SU-DHL-6 (cell line): ENCODE data around the gene IFIT3.

ENCODE experiments used
- H2AFZ ChIP-seq: fragments of 200-600 bp; sonication (generic); 2 replicates; pipeline ENCODE4 v1.6.1; 2014; ENCODE audit warnings: low read depth, mild to moderate bottlenecking, moderate library complexity, mixed read lengths, antibody characterized with exemption, low read length; ENCODE audit not compliant: severe bottlenecking
- H3F3A ChIP-seq: fragments of 200-600 bp; shearing (Covaris generic); 2 replicates; pipeline ENCODE4 v1.6.0; 2016; ENCODE audit warnings: antibody characterized with exemption, mild to moderate bottlenecking; ENCODE audit not compliant: insufficient read depth
- H3K27ac ChIP-seq: fragments of 200-600 bp; sonication (generic); 2 replicates; pipeline ENCODE4 v1.5.1; 2016; ENCODE audit warnings: low read depth, mild to moderate bottlenecking, low read length, moderate library complexity, mixed read lengths
- H3K27me3 ChIP-seq: fragments of 200-600 bp; sonication (generic), shearing (Covaris generic); 2 replicates; pipeline ENCODE4 v1.6.0; 2014; ENCODE audit warnings: mild to moderate bottlenecking, low read length
- H3K36me3 ChIP-seq: fragments of 200-600 bp; sonication (generic); 2 replicates; pipeline ENCODE4 v1.6.1; 2014; ENCODE audit warnings: mild to moderate bottlenecking, low read length, mixed read lengths
- H3K4me2 ChIP-seq: fragments of 300-600, 200-600 bp; shearing (Covaris generic), sonication (generic); 2 replicates; pipeline ENCODE4 v1.6.0; 2014; ENCODE audit warnings: low read length, low read depth, mild to moderate bottlenecking; ENCODE audit not compliant: poor library complexity, severe bottlenecking
- H3K4me3 ChIP-seq: fragments of 200-600 bp; sonication (generic); 2 replicates; pipeline ENCODE4 v1.5.1; 2014; ENCODE audit warnings: antibody characterized with exemption, low read length, mild to moderate bottlenecking, mixed read lengths; ENCODE audit not compliant: insufficient read depth, poor library complexity, severe bottlenecking
- H3K79me2 ChIP-seq: fragments of 200-600 bp; sonication (generic); 2 replicates; pipeline ENCODE4 v1.6.1; 2014; ENCODE audit warnings: mild to moderate bottlenecking, low read length, moderate library complexity; ENCODE audit not compliant: insufficient read depth
- H3K9ac ChIP-seq: fragments of 200-600 bp; sonication (generic); 2 replicates; pipeline ENCODE4 v1.7.0; 2014; ENCODE audit warnings: mild to moderate bottlenecking, low read length
- H3K9me2 ChIP-seq: fragments of 200-600 bp; sonication (generic); replicated peaks from 2 replicates; pipeline ENCODE4 v1.6.1; 2014; ENCODE audit warnings: low read length; ENCODE audit not compliant: insufficient read depth
- H3K9me3 ChIP-seq: fragments of 200-600 bp; sonication (generic); 2 replicates; pipeline ENCODE4 v1.6.1; 2014; ENCODE audit warnings: low read length, mixed read lengths; ENCODE audit not compliant: insufficient read depth
- H4K20me1 ChIP-seq: fragments of 200-600 bp; sonication (generic); 2 replicates; pipeline ENCODE4 v1.6.1; 2014; ENCODE audit warnings: low read depth, mild to moderate bottlenecking, antibody characterized with exemption, low read length, moderate library complexity, mixed read lengths
- CTCF ChIP-seq: fragments of 200-600 bp; sonication (generic); IDR thresholded peaks from one replicate; pipeline ENCODE4 v1.5.1; 2017; ENCODE audit warnings: antibody characterized with exemption, mild to moderate bottlenecking, low read length, moderate library complexity; ENCODE audit not compliant: insufficient read depth, poor library complexity, severe bottlenecking
- EZH2phosphoT487 ChIP-seq: fragments of 200-600 bp; sonication (generic), shearing (Covaris generic); conservative IDR thresholded peaks from 2 replicates; pipeline ENCODE4 v1.6.1; 2018; ENCODE audit warnings: mild to moderate bottlenecking, antibody characterized with exemption, low read length, moderate library complexity, mixed read lengths

Gene IFIT3

GRCh38 chr10:89301232-89301631, 26.6 kb upstream of the IFIT3 start:
- Histone ChIP-seq H2AFZ (no peak overlapping the region), H3K9me3 (no peaks in the 10 kb centered on the region), H3F3A (0 out of 2 replicates have a peak, but pooled peaks cover 3% of the 10 kb centered on the region), H4K20me1 (no peaks in the 10 kb centered on the region), H3K27ac (no peak overlapping the region), H3K27me3 (no peaks in the 10 kb centered on the region), H3K79me2 (no peaks in the 10 kb centered on the region), H3K9ac (no peak overlapping the region), H3K4me2 (peak overlapping the region; percentile 57), H3K36me3 (no peaks in the 10 kb centered on the region), H3K9me2 (no peaks in the 10 kb centered on the region), H3K4me3 (peak overlapping the region; percentile 33)
- TF ChIP-seq CTCF = no peak
- no peak for TF ChIP-seq EZH2phosphoT487

DNA sequence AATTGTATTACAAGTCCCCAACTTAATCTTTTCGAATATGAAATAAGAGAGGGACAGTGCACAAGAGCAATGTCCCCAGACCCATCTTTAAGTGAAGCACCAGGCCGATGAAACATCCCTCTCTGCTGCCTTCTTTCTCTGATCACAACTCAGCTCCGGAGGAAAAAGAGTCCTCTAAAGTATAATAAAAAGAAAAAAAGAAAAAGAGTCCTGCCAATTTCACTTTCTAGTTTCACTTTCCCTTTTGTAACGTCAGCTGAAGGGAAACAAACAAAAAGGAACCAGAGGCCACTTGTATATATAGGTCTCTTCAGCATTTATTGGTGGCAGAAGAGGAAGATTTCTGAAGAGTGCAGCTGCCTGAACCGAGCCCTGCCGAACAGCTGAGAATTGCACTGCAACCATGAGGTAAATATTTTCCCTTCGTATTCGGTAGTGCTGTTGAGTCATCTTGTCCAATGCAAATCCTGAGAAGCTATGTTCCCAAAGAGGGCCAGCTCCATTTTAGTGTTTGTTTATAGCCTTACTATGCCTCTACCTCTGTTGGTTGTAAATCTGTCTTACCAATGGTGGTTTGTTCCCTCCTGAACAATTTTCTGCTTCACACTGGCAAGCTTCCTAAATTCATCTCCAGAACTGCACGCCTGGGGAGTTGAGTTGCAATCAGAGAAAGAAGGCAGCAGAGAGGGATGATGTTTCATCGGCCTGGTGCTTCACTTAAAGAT, 25.9 kb upstream of the IFIT3 start, which contains the start of gene IFIT2:
Gene IFIT2, plus strand, starts transcription at position 326 of the 725 bp plus-strand sequence. Its CDS starts 78 bp downstream, at position 404.
- no peaks in the 10 kb centered on the region for H3K27me3 ChIP-seq
- no peak within 1 kb of the TSS for H3K27ac ChIP-seq
- no peaks in the 10 kb centered on the region for H3K36me3 ChIP-seq
- no peaks in the 10 kb centered on the region for H3K9me3 ChIP-seq
- 0 out of 2 replicates have a peak, but pooled peaks cover 3% of the 10 kb centered on the region for H3F3A ChIP-seq
- no peak for TF ChIP-seq EZH2phosphoT487
- TF ChIP-seq CTCF = no peak
- peak within 1 kb of the TSS; percentile 33 for H3K4me3 ChIP-seq
- peak within 1 kb of the TSS; percentile 57 for H3K4me2 ChIP-seq
- no peaks in the 10 kb centered on the region for H4K20me1 ChIP-seq
- H3K9ac ChIP-seq = peak within 1 kb of the TSS; percentile 4; the same call in 1 of the 2 replicates
- H2AFZ ChIP-seq = no peak within 1 kb of the TSS
- no peaks in the 10 kb centered on the region for H3K9me2 ChIP-seq
- H3K79me2 ChIP-seq = no peaks in the 10 kb centered on the region

DNA sequence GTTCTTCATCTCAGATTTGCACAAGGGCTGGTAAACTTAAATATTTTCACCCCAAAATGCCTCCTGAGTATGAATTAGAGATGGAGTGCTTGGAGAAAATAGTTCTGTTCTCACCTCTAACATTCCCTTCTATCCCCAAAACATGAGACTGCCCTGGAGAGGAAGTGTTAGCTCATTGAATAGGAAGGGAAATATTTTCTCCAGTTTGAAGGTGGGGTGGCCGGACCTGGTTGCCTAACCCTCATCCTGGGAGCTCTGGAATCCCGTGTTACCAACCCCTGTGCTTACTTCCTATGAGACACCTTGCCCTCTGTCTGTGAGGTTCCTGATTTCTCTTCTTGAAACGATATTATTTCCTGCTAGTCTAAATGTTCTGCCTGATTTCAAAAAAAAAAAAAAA, 25.2 kb upstream of the IFIT3 start:
- no peaks in the 10 kb centered on the region for H4K20me1 ChIP-seq
- H3K4me3 ChIP-seq = no peak overlapping the region
- 0 out of 2 replicates have a peak, but pooled peaks cover 3% of the 10 kb centered on the region for H3F3A ChIP-seq
- no peaks in the 10 kb centered on the region for H3K27me3 ChIP-seq
- H3K9ac ChIP-seq = 0 out of 2 replicates have a peak overlapping the region, but pooled peaks have one; percentile 4
- H3K36me3 ChIP-seq = no peaks in the 10 kb centered on the region
- no peaks in the 10 kb centered on the region for H3K79me2 ChIP-seq
- H3K9me2 ChIP-seq = no peaks in the 10 kb centered on the region
- no peak overlapping the region for H2AFZ ChIP-seq
- no peaks in the 10 kb centered on the region for H3K9me3 ChIP-seq
- no peak for TF ChIP-seq CTCF
- TF ChIP-seq EZH2phosphoT487 = no peak
- H3K4me2 ChIP-seq = peak overlapping the region; percentile 57
- H3K27ac ChIP-seq = no peak overlapping the region
